Stimulated activated naive CD4-positive, alpha-beta T cell treated with Interleukin-2 at 50 U/mL for 16 hours (primary cell): ENCODE measurements around the gene PRR16.

Experiments
- DNase-seq: peaks from one replicate; lab custom pipeline; 2025; lab: John Stamatoyannopoulos, UW

Gene PRR16

DNA sequence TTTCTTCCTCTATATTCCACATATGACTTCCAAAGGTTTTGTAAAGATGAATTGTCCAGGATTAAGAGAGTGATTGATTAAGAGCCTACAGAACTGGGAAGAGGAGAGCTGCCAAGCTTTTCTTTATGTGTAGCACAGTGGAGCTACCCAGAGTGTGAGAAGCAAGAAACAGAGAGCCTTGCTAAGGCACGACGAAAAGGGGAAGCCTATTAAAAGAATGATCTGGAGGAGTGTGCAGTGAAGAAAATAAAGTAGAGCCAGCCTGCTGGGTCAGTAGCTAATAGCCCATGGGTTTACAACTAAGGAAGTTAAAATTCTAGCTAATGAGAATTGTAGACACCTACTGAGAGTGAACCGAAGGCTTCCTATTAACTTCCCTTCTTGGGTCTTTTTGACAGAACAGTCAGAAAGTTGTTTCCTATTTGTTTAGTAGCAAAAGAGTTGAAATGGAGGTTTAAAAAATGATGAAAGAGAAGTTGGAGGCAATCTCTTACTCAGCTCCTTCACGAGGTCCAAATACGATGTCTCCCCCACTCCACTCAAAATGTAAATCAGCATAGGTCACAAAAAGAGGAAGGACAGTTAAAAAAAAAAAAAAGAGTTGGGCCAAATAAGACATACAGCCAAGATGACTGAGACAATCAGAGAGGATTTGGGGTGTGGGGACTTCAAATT is 957 bp upstream of the PRR16 start:
- DNase-seq = no peak

DNA sequence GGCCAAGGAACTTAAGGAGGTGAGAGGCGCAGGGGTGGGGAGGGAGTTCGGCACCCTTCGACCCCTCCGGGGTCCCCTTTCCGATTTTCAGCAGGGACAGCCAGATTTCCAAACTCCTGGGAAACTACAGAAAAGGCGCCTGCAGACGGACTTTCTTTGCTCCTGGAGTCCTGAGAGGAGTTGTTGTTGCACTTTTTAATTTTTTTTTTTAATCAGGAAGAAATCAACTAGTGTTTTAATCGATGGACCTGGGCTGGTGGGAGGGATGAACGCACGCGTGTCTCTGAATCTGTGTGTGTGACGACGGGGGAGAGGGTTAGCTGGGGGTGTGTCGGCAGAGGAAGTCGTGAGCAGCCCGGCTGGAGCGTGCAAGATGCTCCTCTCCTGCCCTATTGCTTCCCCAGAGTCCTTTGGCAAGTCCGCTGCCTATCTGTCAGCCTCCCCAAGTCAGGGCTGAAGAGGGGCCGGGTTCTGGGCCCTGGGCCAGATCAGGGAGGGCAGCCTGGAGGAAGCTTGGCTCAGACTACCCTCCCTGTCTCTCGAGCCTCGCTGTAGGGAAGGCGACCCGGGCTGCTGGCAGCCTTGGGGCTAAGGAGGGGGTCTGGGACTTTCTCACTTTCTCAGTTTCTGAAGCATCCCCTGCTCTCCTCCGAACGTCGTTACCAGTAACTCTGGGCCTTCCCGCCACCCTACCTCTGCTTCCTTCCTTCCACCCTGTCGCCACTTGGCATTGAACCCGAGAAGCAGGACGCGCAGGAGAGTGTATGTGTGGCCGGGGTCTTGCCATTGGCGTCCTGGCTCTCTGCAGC is 731 bp downstream of the PRR16 start:
- DNase-seq = no peak

DNA sequence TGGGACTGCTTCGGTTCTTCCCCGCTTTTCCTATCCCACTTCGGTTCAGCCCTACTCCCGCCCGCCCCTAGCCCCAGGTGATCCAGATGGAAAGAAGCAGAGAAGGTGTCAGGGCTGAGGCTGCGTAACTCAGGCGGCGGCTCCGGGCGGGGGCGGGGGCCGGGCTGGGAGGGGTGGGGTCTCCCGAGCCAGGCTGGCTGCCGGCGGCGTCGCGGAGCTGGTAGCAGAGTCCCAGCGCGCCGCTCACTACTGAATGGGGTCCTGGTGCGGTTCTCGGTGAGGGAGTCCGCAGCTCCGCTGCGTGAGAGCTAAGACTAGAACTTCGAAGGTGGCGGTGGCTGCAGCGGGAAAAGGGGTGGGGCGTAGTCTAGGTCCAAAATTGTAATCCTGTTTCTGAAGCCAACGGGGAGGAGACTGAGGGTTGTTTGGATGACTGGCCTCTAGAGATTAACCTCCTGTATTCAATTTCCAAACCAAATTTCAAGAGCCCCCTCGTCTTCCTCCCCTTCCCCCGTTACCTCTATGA is 1.4 kb downstream of the PRR16 start:
- no peak for DNase-seq

DNA sequence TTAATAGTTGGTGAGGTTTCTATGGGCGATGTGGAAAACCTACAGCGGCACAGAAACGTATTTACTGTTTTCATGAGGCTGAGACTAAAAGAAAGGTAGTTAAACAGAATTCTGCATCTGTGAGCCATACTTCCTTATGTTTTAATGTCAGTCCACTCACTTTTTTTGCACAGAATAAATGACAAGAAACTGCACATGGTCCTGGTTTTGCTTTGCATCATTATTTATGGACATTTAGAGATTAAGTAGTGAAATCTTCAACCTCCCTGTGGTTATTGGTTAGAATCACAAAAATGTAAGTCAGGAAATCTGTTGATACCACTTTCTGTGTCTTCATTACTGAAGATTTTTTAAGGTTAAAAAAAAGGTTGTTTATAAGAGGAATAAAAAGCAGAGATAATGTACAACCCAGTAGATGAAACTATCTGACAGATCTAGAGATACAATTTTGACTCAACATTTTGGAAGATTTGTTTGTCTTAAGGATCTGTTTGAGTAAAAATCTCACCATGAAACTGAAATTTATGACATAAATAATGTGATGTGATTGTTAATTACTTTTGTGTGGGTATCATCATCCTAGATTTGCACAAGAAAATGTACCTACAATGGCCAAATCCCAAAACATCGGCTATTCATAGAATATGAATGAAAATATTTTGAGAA is 2.4 kb downstream of the PRR16 start:
- no peak for DNase-seq

DNA sequence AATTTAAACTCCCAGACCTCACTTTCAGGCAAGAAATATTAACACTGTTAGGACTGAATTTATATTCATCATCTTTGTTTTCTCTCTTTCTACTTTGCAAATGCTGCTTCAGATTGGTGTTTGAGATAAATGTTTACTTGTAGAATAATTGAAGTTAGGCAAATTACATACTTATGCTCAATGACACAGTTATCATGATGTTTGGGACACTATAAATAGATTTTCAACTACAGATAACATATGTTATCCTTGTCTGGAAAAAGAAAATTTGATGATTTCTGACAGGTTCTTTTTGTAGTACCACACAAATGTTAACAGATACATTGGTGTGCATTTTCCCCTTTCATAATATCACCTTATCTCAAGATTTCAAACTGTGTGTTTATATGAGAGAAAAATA is 7.9 kb downstream of the PRR16 start:
- DNase-seq = no peak

DNA sequence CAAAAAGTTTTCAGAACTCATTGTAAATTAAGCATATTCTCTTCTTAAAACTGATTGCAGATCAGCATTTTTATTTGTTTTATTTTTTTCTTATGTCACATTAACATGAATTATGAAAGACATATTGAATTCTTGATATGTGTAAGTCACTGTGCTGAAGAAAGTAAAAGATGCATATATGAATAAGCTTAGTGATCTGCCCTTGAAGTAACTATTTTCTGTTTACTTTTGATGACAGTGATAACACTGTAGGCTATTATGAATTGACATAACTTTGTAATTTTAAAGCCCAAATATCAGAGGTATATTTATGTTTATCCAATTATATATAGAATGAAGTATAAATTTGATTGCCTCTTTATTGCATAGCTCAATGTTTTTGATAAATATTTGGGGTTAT is 8.8 kb downstream of the PRR16 start:
- no peak for DNase-seq

DNA sequence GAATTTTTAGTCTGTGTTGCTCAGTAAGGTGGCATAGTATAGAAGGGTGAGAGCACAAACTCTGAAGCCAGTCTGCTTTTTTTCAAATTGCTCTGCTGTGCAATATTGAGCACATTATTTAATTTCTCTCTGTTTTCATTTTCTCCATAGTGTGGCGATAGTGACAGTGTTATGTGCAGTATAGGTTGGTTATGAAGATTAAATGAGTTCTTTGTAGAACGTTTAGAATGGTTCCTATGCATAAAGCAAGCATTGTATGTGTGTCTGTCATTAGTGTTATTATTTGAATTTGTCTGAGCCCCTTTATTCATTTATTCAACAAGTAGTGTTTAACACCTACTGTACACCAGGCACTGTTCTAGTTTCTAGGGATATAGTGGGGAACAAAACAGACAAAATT is 9.2 kb downstream of the PRR16 start:
- no peak for DNase-seq

DNA sequence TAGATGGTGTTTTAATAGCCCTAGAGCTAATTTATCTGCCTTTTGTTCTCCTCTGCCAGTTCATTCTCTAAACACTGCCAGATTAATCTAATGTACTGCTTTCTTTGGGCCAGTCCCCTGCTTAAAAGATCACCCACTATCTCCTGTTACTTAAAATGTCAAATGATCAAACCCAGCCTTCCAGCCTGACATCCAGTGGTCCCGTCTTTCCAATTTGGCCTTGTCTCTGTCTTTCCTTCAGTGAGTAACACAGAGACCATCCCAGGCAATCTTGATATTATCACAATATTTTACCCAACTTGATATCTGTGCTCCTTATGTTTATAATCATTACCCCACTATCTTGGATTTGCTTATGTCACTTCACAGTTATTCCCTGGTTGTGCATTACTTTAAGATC is 12.0 kb downstream of the PRR16 start:
- DNase-seq = no peak

DNA sequence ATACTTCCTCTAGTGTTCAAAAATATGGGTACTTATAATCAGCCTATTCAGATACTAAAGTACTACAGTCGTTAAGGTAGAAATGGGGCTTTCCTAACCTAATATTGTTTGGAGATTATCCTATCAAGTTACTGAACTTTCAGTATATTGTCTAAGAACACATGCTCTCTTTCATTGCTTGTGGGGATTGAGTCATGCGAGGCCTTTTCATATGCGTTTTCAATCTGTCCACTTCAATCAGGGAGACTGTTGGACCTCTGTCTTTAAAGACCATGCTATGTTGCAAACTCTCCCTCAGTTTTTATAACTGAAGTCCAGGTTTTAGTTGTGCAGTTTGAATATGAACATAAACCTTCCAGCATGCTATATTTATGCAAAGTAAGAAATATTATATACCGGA is 15.0 kb downstream of the PRR16 start:
- no peak for DNase-seq

DNA sequence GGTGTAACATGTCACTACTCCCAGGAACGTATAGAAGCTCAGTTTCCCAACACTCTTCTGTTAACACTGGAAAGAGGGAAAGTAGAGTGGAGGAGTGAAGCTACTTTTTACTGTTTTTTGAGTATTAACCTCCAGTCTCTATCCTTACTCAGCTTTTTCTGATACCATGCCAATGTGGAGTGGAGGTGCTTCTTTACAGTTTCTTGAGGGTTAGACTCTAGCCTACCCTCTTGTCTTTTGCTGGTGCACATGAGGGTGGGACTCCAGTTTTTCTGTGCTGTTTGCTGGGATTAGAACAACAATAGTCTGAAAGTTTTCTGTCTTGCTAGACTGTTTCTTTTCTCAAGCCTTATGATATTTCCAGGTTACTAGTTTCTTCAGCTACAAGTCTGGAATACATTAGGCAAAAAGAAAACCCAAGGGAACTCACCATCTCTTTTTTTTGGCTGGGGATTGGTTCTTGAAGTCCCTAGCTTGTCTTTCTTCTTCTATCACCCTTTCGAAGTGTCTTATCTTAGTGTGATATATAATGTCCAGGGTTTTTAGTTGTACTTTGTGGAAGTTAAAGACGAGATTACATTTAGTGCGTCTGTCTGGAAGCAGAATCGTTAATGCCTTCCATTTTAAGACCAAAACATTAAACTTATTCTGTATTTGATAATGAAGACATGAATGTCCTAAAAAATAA is 35.9 kb downstream of the PRR16 start:
- no peak for DNase-seq

DNA sequence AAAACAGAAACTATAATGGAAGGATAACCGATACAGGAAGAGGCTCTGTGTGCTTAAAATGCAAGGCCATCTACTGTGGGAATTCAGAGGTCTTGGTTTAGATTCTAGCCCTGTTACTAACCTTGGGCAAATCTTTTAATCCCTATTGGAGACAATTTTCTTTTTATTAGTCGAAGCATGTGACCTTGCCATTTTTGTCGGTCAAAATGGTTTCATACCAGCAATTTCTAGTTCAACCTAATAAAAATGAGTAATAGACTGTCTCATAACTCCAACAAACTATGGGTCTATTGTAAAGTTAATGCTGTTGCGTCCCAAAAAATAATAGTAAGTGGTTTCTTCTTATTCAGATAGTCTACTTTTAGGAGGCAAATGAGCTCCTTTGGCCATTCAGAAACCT is 38.4 kb downstream of the PRR16 start:
- DNase-seq = no peak

DNA sequence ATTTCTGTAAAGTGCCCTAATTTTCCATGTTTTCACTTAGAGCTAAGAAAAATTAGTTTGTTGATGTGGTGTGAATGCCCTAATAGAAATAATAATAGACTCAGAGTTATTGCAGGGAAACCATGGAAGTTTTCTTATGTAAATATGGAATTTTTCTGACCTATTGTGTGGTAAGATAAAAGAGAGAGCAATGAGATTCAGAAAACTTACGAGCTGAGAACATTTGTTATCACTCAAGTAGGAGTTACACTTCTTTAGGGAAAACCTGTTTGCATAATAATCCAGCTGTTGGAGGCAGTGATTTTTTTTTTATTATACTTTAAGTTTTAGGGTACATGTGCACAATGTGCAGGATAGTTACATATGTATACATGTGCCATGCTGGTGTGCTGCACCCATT is 39.2 kb downstream of the PRR16 start:
- DNase-seq = no peak

DNA sequence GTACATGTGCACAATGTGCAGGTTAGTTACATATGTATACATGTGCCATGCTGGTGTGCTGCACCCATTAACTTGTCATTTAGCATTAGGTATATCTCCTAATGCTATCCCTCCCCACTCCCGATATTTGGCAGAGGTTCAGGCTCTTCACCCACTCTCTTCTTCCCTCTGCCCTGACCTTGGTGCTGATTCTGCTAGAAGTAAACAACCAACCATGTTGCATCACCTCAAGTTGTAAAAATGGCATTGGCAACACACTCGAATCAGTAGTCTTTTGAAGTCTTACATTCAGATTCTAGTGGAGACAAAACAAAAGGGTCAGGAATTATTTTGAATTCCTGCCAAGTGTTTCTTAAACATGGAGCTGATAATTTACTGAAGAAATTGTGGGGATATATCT is 40.0 kb downstream of the PRR16 start:
- DNase-seq = no peak

DNA sequence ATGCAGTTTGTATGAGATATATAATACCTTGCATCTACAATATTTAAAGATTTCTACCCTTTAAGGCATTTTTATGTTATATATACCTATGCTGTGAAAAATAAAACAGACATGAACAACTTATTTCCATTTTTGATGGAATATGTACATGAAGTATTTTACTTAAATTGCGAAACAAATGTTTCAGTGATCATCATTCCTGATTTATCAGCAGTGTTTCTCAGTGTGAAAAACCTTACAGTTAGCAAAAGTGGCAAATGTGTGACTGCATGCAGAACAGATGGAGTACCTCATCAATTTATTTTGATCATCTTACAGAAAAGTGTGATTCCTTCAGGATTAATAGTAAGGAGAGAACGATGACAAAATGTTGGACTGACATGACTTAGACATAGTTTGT is 43.1 kb downstream of the PRR16 start:
- DNase-seq = no peak

DNA sequence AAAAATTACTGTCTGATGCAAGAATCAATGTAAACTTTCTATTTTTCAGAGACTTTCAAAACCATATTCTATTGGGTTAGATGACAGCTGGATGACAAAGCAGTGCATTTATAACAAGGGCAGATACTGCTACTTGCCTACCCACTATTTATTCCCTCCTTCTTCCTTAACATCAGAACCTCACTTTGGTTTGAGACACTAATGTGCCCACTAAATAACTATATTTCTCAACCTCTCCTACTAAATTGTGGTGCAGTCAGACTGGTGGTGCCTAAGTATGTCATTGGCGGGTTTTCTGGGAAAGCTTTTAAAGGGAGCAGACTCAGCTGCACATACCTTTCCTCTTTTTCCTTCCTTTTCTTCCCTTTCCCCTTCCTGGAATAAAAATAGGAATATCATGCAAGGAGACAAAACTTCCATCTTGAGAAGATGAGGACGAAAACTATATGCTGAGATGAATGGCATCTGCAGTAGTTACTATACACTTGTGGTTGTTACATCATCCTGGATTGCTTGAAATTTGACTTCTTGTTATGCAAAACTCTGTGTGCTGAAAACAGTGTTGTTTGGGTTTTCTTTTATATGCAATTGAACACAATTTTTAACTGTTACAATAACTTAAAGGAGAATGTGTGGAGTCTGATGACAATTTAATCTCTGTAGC is 43.8 kb downstream of the PRR16 start:
- DNase-seq = no peak

DNA sequence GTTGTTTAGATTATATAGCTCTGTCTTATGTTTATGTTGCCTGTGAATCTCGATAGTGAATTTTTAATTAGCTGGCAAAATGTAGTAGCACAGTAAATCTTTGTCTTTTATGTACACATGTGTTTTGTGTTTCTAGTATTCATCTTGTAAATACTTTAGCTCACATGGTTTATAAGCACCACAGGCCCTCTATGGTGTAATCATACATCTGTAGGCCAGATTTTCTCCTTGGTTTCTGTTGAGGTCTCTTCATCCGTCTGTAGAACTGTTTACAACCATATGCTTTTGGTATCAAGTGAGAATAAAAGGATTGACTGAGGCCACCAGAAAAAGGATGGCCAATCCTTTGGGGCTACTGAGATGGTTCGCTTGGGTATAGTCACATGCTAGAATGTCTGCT is 45.0 kb downstream of the PRR16 start:
- no peak for DNase-seq

DNA sequence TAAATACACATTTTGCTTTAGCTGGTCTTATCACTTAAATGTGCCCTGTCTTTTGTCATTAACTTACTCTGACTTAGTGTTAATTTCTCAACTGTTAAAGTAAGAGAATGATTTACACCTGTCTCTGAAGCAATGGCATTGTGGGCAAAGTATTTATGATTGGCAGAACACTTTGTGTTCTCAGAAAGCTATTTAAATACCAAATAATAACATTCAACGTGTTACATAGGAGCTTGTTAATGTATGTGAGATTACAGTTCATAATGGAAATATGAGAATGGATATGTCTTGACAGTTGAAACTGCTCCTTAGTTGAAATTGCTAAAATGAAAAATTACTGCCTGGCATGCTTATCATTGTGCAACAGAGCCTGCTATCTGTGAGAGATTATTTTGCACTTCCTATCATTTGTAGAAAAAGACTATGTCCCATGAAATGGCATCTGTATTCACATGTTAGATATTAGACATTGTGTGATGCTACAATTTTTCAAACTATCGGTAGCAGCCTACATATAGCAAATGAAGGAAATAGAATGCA is 46.1 kb downstream of the PRR16 start:
- DNase-seq = no peak

DNA sequence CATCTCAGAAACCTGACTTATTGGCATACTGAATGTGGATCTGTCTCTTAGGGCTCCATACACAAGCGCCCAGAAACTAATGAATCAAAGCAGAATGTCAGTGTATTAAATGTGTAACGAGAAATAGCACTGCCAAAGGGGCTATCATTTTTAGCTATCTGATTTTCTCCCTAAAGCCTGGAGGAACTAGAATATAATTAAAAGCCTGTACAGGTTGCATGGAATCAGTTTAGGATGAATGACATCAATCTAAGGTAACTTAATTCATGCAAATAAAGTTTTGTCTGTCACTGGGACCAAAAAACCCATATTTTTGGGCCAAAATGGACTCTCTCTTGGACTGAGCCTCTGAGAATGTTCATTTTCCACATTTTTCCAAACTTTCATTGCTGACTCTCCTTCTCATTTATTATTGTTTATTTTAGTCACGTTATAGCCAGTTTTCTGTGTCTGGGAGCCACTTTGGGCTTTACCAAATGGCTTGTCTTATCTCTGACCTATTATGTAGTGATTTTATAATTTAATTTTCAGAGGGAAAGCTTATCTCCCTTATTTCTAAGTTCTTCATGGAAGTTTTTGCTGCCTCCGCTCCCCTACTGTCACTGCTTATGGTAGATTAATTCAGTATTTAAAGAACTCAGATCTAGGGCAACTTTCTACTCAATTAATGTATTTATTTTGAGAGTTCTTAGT is 47.0 kb downstream of the PRR16 start:
- DNase-seq = no peak

DNA sequence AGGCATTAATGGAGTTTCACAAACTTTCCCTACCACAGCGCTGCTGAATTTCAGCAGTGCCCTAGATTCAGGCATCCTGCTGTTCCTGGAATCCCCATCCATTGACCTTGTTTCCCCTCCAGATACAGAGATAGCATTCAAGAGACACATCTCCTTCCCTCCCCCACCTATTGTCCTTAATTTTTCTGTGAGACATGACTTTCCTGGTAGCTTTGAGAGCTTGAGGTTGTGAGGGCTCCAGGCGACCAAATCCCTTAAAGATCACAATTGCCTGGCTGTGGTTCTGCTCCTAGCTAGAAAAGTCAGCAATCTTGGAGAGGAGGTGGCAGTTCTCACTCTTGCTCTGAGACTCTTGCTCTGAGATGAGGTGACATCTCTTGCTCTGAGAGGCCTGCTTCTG is 48.0 kb downstream of the PRR16 start:
- DNase-seq = no peak

DNA sequence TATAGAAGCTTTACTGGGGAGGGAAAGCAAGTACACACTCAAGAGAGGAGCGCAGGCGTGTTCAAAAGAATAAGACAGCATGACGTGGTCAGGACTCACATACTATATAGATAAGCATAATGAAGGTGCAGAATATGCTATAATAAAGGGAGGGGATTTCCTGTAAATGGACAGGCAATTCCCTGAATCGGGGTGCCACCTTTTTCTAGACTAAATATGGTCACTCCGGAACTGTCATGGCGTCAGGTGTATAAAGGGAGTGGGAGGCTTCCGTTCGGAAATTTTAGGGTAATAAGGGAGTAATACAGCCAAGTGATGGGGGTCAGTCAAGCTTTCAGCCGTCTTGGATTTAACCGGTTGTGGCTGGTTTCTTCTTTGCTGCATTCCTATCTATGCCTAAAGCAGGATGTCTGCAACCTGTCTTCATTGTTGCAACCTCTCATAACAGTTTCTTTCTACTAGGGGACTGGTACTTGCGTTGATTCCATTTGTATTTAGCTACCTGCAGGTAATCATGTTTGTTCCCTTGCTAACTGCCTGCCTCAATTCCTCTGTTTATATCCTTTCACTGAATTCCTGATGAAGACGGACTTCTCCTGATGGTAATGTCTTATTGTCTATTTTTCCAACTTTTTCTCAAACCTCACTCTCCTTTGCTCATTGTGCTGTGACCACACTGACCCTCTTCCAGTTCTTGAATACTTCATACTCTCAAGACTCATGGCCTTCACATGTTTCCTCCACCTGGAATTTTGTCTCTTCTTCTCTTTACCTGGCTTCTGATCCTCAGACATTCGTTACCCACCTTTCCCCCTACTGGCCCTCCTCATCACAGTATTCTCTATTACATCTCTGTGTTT is 48.9 kb downstream of the PRR16 start:
- DNase-seq = no peak
